ENCODE measurements around the gene SLC45A1.
"Not testable (repeated sequence)": the region's sequence is repeated elsewhere in the genome, so short reads cannot be mapped to it uniquely, and the experiment has no call there.

Gene SLC45A1

GRCh38 chr1:8367571-8368194 lies 49.8 kb downstream of the SLC45A1 start:
- no peak for DNase-seq (ENCODE audit: low read depth)

DNA sequence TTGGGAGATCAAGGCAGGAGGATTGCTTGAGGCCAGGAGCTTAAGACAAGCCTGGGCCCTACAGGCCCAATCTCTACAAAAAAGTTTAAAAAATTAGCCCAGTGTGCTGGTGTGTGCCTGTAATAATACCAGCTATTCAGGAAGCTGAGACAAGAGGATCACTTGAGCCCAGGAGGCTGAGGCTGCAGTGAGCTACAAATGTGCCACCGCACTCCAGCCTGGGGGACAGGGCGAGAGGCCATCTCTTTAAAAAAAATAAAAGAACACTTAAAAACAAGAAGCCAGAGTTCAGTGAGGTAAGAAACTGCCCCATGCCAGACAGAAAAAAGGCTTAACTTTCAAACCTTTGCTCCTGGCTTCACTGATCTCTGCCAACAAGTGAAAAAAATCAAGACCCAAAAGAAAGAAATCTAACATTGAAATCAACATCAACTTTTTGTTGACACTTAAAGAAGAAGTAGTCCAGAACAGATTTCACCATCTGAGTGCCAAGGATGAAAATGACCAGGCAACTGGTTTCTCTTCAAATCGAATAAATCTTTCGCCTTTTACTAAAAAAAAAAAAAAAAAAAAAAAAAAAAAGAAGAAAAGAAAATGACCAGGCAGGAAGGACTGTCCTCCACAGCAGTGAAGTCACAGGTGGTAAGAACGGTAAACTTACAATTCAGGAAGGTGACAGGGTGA lies 51.2 kb downstream of the SLC45A1 start:
- no peak for DNase-seq (ENCODE audit: low read depth)

- DNase-seq (ENCODE audit: low read depth), result no peak
Observed at GRCh38 chr1:8370046-8370881, 52.4 kb downstream of the SLC45A1 start.

DNA sequence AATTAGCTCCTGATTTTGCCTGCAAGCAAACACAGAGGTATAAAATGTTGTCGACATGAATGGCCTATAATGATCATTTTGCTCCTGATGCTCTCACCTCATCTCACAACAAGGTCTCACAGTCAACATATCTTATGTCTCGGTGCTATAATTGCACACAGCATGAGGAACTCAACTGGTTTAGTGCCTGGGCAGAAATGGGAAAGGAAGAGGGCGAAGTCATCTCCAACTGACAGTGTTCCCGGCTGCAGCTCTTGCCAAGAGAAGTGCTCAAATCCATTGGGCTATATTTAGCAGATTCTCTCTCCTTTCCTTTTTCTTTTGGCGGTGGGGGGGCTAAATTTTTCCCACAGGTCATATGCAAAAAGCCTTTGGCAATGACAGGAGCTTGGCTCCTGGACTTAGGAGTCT lies 53.0 kb downstream of the SLC45A1 start:
- no peak for DNase-seq (ENCODE audit: low read depth)

DNA sequence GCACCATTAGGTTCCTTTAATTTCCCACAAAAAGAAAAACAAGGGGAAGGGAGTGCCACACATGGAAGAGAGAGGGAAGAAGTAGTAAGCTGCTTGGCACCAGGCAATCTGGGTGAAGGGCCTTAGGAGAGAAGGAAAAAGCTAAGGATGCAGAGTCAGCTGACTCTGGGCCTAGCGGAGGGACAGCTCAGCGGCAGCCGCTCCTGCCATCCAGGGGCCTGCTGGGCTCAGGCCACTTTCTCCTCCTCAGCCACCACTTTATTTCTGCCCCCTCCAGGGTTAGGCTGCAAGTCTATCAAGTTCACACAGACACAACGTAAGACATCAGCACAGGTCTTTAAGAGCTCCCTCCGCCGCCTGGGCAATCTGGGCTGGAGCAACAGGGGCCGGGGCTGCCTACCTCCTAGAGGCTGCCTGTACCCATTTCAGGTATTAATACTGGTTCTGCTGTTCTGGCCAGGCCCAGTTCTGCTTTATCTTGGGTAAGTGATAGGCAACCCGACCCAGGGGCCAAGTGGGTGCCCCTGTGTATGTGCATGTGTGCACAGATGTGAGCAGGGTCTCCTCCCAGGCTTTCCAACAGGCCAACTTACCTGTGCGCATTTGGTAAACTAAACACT lies 53.6 kb downstream of the SLC45A1 start:
- no peak for DNase-seq (ENCODE audit: low read depth)

DNA sequence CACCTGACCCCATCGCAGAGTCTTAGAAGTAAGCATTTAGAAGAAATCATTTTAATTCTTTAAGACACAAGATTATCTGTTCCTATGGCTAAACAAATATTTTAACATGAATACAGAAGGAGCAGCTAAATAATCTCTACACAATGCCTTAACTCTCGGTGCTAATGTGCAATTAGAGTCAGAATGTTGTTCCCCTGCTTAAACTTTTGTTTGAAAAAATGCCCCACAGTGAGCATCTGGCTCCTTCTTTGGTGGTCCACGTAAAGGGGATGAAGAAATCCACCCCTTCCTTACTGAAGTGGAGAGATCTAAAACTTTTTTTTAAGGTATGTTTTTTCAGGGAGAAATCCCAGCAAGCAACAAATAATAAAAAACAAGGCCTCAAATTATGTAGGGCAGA lies 55.2 kb downstream of the SLC45A1 start:
- DNase-seq (ENCODE audit: low read depth), result no peak

DNA sequence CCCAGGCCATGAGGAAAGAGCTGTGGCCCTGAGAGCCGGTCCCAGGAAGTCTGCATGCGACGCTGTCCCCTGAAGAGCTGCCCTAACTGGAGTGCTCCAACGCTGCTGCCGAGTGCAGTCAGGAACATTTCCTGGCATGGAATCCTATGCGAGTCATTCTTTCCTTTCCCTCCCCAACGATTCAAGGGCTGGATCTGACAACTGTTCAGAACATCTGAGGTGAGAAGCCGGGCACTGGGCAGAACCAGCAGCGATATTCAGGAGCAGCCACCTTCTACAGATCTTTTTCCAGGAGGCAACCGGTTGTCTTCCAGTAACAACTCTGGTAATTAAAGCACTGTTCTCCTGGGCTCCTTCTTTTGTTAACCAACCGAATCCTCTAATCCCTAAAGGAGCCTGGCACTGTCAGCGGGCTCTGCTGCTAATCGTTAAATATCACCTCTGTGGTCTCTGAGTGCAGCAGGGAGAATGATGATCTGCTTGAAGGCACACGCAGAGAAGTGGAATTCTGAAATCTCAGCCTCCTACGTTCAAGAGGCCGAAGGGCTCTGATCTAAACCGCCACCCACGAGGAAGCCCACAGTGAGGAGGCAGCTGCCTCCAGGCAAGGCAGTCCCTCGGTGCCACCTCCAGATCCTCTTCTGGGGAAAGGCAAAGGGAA lies 55.8 kb downstream of the SLC45A1 start:
- no peak for DNase-seq (ENCODE audit: low read depth)

DNA sequence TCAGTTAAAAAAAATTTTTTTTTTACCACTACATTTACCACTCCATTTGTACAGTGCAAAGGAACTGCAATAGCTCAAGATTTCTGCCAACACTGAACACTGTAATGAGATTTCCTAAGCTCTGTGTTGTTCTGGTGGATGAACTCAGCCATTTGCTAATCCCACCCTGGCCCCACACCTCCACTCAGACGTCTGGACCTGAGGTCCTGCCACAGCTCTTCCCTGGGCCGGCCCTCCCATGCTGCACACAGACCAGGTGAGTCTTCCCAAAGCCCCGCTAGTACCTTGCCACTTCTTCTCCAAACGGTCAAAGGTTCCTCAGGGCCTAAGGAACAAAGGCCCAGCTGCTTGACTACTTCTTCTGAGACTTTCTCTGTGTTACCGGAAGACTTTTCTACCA lies 56.4 kb downstream of the SLC45A1 start:
- DNase-seq (ENCODE audit: low read depth), result no peak

GRCh38 chr1:8374812-8375211 lies 56.9 kb downstream of the SLC45A1 start:
- no peak for DNase-seq (ENCODE audit: low read depth)

DNA sequence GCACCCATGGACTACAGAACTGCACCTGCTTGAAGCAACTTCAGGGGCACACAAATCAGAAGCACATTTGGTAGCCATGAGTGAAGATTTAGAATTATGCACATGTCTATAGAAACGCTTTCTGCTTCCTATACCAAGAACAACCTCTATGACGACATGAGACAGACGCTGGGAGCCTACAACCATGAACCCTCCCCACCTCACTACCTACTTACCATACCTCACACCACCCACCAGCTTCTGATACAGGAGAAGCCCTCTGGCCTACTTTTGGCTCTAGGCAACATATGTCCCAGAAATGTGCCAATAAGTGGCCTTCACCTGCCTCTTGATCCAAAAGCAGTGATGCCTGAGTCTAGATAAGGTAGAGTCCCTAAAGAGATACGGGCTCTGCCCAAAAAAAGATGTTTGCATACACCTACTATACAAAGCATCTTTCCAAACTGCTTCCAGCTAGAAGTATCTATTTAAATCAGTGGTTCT lies 58.5 kb downstream of the SLC45A1 start:
- no peak for DNase-seq (ENCODE audit: low read depth)

- DNase-seq (ENCODE audit: low read depth), result no peak
Observed at GRCh38 chr1:8377271-8377981, 59.5 kb downstream of the SLC45A1 start.

DNA sequence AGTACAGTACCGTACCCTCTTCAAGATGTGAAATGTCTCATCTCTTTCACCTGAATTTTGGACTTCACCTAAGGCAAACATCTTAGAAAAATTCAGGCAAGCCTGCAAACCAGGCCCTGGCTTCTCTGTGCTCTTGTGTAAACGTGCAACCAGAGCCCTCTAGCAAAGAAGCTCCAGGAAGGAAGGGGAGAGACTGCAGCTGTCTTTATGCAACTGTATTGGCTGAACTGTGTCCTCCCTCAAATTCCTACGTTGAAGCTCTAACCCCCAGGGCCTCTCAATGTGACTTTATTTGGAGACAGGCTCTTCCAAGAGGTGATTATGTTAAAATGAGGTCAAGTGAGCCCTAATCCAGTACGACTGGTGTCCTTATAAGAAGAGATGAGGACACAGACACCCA lies 60.3 kb downstream of the SLC45A1 start:
- DNase-seq (ENCODE audit: low read depth), result no peak

DNA sequence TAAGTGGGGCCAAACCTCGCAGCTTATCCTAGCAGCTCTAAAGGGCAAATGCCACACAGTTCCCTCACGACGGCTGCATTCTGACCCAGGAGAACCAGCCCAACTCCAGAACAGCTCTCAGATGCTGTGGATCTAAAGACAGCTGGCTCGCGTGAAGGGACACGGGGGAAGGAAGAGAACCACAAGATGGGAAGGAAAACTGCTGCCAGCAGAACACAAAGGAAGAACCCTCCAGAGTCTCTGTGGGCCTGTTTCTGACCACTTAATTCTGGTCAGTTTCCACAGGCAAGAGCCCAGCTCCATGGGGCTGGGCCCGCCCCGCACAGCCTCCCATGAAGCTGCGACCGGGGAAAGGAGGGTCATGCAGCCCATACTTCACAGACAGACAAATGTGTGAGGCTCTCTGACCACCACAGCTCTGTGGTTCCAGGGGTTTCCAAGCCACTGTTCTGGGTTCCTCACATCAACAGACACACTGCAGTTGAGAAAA lies 61.1 kb downstream of the SLC45A1 start:
- DNase-seq (ENCODE audit: low read depth), result no peak

- DNase-seq (ENCODE audit: low read depth), result no peak
Observed at GRCh38 chr1:8379513-8380186, 61.7 kb downstream of the SLC45A1 start.

GRCh38 chr1:8380310-8380709 lies 62.4 kb downstream of the SLC45A1 start:
- DNase-seq (ENCODE audit: low read depth), result not testable (repeated sequence)

DNA sequence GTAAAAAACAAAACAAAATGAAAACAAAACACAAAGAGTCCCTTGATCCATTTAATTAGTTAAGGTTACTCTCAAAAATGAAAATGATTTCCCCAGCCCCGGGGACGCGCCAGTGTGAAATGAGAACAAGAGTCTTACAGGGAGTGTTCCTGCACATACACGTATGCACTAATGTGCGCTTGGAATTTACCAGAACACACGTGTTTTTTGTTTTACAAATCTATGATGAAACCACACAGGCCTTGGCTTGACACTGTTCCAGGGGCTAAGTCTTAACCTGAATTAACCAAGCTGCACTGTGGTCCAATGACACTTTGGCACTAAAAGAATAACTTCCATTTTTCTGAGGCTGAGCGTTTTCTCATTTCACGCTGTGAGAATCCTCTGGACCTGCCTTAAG lies 63.7 kb downstream of the SLC45A1 start:
- no peak for DNase-seq (ENCODE audit: low read depth)

GRCh38 chr1:8382051-8382505 lies 64.2 kb downstream of the SLC45A1 start:
- no peak for DNase-seq (ENCODE audit: low read depth)

DNA sequence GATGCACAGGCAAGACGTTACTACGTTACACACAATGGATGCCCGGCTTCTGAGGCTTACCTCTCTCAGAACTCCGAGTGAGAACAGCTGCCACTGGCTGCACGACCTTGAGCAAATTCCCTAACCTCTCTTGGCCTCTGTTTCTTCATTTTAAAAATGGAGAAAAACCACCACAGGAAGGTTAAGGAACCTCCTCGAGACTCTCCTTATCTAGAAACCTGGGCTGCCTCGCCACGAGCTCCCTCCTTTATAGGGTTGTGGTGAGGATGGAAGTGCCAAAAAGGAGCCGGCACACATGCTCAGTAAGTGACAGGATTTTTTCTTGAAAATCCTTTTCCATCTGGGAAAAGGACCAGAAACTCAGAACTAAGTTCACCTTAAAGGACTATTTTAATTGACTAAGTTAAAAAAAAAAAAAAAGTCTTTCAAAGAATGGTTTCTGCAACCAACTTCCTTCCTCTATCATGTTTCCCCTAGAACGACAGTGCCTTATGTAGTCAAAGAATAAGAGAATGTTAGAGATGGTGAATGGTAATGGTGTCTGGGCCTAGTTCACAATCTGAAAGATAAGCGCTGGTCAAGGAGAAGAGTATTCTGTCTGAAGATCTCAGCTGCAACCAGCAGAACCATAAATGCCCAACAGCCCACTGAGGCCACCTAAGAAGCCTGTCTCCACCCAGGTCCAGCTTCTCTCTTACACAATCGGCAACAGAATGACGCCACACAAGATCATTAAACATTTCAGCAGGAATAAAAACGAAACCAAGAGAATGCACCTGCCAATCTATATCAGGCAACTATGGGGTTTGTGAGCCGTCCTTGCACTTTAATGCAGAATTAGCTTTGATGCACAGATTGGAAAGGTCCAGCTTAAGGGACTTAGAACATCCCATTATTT lies 64.9 kb downstream of the SLC45A1 start:
- no peak for DNase-seq (ENCODE audit: low read depth)

- DNase-seq (ENCODE audit: low read depth), result no peak
Observed at GRCh38 chr1:8384088-8384487, 66.2 kb downstream of the SLC45A1 start.

All from stimulated activated CD4-positive, alpha-beta T cell treated with anti-CD3 and anti-CD28 coated beads, Interleukin-2, amount 100 ng/mL, for 4 hours (primary cell).